Astrocyte (in vitro differentiated cells and primary cell): ENCODE measurements around the gene ADIG.

Experiments
- EZH2 ChIP-seq: IDR thresholded peaks from 2 replicates; pipeline ENCODE4 v1.6.1; 2012; ENCODE audit warnings: mild to moderate bottlenecking, low read length, inconsistent platforms; ENCODE audit not compliant: insufficient read depth
- TF ChIP-seq, protein P1 (sequence below): IDR thresholded peaks from 2 replicates; pipeline ENCODE4 v1.5.1; 2011; ENCODE audit warnings: low read depth, mild to moderate bottlenecking, inconsistent platforms, low read length, moderate library complexity; ENCODE audit not compliant: insufficient read depth

DNA sequence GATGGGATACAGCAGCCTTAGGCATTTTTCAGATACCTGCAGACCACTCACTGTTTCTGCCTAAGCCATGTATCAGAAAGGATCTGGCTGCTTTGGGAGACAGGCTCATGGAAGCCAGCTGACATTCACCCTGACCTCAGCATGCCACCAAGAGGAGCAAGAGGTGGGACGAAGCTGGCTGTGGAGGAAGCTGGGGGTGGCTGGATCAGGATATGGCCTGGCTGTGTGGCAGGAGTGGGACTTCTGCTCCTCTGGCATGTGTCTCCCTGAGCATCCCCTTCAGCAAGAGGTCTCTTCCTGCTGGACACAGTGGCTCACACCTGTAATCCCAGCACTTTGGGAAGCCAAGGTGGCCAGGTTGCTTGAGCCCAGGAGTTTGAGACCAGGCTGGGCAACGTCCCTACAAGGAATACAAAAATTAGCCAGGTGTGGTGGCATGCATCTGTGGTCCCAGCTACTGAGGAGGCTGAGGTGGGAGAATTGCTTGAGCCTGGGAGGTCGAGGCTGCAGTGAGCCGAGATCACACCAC, 897 bp downstream of the ADIG start:
- TF ChIP-seq, protein P1, sequence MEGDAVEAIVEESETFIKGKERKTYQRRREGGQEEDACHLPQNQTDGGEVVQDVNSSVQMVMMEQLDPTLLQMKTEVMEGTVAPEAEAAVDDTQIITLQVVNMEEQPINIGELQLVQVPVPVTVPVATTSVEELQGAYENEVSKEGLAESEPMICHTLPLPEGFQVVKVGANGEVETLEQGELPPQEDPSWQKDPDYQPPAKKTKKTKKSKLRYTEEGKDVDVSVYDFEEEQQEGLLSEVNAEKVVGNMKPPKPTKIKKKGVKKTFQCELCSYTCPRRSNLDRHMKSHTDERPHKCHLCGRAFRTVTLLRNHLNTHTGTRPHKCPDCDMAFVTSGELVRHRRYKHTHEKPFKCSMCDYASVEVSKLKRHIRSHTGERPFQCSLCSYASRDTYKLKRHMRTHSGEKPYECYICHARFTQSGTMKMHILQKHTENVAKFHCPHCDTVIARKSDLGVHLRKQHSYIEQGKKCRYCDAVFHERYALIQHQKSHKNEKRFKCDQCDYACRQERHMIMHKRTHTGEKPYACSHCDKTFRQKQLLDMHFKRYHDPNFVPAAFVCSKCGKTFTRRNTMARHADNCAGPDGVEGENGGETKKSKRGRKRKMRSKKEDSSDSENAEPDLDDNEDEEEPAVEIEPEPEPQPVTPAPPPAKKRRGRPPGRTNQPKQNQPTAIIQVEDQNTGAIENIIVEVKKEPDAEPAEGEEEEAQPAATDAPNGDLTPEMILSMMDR: no peak
- TF ChIP-seq EZH2: no peak
